Putamen (tissue), 1 donor: Measurements from ENCODE around the gene HSPB8.
A peak's percentile ranks its signal among the peaks of the same experiment; 100 is the strongest.

ENCODE experiments used
- DNase-seq: peaks from one replicate; pipeline ENCODE4 v3.0.0-alpha.2; 2016; ENCODE audit warnings: low spot score

HSPB8 gene

GRCh38 chr12:119171291-119171690, 7.4 kb upstream of the HSPB8 start:
- DNase-seq: no peak

DNA sequence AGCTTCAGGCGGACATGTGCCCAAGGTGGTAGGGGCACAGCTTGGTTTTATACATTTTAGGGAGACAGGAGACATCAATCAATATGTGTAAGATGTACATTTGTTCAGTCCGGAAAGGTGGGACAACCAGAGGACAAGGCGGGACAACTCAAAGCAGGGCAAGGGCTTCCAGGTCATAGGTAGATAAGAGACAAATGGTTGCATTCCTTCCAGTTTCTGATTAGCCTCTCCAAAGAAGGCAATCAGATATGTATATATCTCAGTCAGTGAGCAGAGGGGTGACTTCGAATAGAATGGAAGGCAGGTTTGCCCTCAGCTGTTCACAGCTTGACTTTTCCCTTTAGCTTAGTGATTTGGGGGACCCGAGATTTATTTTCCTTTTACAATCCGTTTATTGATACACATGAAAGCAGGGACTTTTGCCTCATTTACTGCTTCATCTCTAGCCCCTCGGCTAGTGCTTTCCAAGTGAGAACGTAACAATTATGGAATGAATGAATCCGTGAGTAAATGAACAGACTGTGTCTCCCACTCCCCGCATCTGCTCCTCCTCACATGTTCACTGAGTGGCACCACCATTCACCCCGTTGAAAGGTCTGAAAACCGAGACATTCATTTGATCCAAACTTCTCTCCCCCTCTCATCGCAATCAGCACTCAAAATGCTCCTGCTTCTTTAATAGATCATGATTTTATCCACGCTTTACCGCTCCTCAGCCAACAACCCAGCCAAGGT, 6.9 kb upstream of the HSPB8 start:
- no peak for DNase-seq

GRCh38 chr12:119175081-119175480, 3.6 kb upstream of the HSPB8 start:
- DNase-seq: no peak

DNA sequence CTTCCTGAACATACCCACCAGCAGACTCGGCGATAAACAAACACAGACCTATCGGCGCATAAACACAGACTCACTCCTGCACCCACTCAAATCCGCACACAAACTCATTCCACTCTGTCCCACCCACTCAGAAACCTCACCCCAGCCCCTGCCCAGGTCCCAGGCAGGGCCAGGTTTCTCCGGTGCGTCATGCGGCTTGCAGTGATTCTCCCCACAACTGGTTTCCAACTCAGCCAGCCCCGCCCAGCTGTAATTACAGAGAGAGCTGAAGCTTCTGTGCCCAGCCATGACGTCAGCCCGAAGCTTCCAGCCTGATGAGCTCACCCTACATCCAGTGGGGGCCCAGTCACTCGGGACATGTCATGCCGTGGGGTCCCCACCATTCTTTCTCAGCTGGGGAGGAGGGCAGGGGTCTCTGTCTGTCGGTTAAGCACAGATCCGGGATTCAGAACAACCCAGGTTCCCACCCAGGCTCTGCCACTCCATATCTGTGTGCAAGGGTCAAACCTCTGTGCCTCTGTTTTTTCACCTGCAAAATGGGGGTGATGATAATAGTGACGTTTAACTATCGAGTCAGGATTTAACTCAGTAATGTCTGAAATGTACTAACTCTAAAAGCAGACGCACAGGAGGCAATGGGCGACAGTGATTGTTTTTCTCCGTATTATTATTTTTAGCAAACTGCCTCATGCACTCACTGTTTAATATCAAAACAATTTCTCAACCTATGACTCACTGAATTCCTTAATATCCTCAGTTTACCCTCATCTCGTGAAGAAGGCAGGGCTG, 2.3 kb upstream of the HSPB8 start:
- DNase-seq: no peak

- DNase-seq: no peak
These were observed 1.7 kb upstream of the HSPB8 start for GRCh38 chr12:119177056-119177325.

DNA sequence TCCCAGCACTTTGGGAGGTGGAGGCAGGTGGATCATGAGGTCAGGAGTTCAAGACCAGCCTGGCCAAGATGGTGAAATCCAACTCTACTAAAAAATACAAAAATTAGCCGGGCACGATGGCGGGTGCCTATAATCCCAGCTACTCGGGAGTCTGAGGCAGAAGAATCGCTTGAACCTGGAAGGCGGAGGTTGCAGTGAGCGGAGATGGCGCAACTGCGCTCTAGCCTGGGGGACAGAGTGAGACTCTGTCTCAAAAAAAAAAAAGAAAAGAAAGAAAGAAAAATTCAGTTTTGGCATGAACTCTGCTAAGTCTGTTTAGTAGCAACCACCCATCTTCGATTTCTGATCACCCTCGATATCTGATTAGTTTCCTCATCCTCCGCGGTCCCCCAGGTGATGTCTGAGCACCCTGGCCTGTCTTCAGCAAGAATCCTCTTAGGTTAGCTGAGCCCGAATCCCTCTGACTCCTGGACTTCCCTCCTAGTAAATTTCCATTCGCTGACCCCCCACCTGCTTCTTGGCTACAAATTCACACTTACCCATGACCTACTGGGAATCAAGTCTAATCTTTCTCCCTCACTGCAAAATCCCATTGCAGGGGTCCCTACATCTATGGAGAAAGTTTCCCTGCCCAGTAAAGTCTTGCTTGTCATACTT, 879 bp upstream of the HSPB8 start:
- no peak for DNase-seq

GRCh38 chr12:119179335-119180021, 747 bp downstream of the HSPB8 start:
- DNase-seq: no peak

DNA sequence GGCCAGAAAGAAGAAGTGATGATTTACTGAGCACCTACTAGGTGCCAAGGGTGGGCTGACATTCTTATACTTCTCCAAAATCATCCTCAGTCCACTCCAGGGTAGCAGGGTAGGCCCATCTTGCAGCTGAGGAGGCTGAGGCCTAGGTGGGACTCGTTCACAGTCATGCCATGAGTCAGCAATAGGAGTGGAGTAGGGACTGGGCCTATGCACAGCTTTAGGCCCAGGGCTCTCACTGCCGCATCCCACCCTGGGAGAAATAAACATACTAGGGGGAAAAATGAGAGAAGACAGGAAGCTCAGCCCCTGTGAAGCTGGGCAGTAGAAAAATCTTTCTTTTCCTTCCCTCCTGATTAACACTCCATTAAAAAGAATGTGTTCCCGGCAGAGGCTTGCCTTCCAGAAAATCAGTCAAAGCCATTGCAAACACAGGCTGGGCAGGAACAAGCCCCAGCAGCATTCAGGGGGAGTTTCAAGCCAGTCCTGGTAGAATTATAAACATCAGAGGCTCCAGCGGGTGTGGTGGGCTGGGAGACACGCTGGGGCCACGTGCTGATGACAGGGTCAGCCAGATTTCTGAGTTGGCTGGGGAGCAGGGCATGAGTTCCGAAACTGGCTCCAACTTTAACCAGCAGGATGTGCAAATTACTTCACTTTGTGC, 1.8 kb downstream of the HSPB8 start:
- no peak for DNase-seq

GRCh38 chr12:119181202-119181601, 2.5 kb downstream of the HSPB8 start:
- DNase-seq: no peak

DNA sequence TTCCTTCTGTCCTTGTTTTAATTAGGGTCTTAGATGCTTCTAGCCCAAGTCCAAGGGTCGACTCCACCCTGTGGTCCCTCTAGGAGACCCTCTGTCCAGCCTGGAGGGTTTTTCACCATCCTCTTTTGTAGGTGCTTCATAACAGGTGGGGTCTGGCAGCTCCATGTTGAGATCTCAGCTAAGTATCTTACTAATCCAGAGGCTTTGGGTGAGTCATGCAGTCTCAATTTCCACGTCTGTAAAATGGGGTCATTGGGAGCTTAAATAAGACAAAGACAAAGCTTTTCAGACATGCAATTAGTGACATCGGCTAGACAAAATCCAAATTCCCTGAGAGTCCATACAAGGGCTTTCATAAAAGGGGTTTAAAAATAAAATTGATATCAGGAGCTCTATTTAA, 3.2 kb downstream of the HSPB8 start:
- no peak for DNase-seq

- DNase-seq: peak; percentile 32
These were observed 4.2 kb downstream of the HSPB8 start for GRCh38 chr12:119182701-119183493.

DNA sequence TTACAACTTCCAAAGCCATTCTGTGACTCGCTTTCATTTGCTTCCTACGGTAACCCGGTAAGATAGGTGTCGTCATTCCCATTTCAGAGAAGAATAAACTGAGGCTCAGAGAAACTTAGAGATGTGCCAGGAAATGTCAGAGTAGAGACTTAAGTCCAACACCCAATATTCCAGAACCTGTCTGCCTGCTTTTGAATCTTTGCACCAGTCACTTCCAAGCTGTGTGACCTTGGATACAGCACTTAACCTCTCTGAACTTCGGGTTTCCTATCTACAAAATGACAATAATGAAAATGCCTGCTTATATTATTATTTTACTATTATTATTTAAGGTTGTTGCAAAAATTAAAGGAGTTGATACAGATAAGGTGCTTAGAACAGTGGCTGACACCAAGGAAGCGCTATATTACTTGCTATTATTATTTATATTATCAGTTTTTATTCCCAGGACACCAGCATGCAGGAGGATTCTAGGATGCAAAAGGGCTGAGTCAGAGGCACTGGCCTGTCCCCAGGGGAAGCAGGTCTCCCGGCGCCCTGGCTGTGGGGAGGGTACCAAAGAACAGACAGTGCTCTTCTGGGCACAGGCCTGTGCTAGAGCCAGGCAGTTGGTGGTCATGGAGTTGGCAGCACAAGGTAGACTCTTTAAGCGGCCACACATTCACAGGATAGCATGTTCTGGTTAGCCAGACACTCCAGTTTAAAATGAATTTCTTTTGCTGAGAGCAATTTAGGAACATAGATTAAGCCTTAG, 5.4 kb downstream of the HSPB8 start:
- no peak for DNase-seq

GRCh38 chr12:119195256-119195655, 16.5 kb downstream of the HSPB8 start:
- no peak for DNase-seq

- no peak for DNase-seq
These were observed 19.7 kb downstream of the HSPB8 start for GRCh38 chr12:119198440-119198839.

- no peak for DNase-seq
These were observed 21.9 kb downstream of the HSPB8 start for GRCh38 chr12:119200601-119201000.

DNA sequence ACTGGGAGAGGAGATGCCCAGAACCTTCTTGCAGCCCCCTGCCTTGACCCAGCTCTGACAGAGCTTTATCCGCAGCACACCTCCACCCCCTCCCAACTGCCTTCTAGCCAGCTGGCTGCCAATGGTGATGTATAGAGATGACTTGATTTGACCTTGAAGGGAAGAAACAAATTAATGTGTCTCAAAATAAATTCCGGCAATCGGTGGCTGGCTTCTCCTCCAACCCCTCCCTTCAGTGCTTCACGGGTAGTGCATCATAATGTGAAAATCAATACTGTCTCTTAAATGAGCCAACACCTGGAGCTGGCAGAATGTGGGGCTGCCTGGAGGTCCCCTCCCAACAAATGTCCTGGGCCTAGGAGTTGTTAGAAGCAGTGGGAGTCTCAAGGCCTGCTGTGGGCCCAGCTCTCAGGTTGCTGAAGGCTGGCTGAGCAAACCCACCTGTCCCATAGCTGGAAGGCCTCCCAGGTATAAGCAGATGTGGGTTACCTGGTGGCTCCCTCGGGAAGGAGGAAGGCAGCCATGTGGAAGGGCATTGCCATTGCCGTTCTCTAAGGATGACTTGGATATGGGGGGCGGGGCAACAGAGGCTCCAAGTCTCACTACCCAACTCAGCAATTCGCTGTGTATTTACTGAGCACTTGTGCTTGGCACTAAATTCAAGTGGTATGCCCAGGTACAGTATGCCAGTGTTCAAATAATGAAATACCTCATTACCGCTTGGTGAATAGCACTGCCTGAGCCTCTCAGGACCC, 23.2 kb downstream of the HSPB8 start:
- no peak for DNase-seq

DNA sequence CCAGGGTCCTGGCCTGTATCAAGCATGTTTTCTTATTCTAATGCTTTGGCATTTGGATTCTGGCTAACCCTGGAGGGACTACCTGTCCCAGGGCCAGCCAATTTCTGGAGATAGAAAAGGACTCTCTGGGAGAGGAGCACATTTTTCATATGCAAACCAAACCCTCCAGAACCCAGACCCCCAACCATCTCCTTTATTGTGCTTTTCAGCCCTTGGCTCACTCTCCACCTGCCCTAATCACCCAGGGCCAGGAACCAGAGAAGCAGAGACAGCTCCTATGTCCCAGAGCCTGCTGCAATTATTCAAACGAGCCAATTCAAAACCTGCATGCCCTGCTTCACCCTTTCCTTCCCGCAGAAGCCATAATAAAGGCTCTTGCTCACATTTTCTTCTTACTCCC, 23.8 kb downstream of the HSPB8 start:
- DNase-seq: no peak

DNA sequence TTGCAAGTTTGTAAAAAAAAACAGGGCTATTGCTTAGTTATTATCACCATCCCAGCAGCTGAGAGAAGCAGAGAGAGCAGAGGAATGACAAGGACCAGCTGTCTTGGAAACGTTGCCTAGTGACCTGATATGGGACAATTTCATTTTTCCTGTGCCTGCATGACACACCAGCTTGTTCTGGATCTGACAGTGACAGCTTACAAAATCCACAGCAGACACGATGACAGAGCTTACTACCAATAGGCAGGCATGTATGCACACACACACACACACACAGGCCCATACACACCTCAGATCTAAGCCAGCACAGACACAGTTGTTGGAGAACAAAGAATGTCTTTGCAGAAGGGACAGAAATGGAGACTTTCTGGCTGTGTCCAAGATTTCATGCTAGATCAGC, 25.4 kb downstream of the HSPB8 start:
- no peak for DNase-seq

DNA sequence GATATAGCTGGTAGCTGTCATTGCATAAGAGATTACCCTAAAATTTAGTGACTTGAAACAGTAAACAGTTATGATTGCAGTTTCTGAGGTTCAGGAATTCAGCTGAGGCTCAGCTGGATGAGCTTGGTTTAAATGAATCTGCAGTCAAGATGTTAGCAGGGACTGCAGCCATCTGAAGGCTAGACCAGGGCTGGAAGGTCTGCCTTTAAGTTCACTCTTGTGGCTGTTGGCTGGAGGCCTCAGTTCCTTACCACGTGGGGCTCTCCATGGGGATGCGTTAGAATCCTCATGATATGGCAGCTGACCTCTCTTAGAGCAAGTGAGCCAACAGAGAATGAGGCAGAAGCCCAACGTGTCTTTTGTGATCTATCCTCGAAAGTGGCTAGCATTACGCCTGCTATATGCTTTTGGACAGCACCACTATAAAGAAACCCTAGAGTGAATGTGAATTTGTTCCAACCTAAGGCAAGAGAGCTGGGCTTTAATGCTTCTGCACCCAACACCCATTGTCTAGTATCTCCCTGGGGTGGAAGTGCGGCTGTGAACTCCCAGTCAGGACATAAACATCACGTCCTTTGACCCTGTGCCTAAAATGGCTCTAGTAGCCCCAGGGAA, 26.0 kb downstream of the HSPB8 start:
- no peak for DNase-seq
